Nephron progenitor cell (in vitro differentiated cells): Measurements from ENCODE around the gene MMP15.

ENCODE experiments used
- DNase-seq: peaks from one replicate; pipeline ENCODE4 v3.0.0; 2021
- H3K27ac Mint-ChIP-seq: 2 replicates; pipeline ENCODE4 v1.8.0; 2021; ENCODE audit warnings: mild to moderate bottlenecking, moderate library complexity, mixed read lengths
- H3K27me3 Mint-ChIP-seq: 2 replicates; pipeline ENCODE4 v1.8.0; 2021; ENCODE audit warnings: mild to moderate bottlenecking, low read depth, mixed read lengths; ENCODE audit not compliant: poor library complexity
- H3K36me3 Mint-ChIP-seq: 2 replicates; pipeline ENCODE4 v1.8.0; 2021; ENCODE audit warnings: low read depth, mixed read lengths
- H3K4me1 Mint-ChIP-seq: 2 replicates; pipeline ENCODE4 v1.8.0; 2021; ENCODE audit warnings: mixed read lengths
- H3K4me3 Mint-ChIP-seq: 2 replicates; pipeline ENCODE4 v1.8.0; 2021; ENCODE audit warnings: mild to moderate bottlenecking, moderate library complexity, mixed read lengths
- H3K9me3 Mint-ChIP-seq: 2 replicates; pipeline ENCODE4 v1.8.0; 2021; ENCODE audit warnings: mild to moderate bottlenecking, moderate library complexity, mixed read lengths
- TF ChIP-seq, protein P1 (sequence below): fragments of 200-600 bp; sonication (generic); IDR thresholded peaks from 2 replicates; pipeline ENCODE4 v1.5.0; 2021; ENCODE audit warnings: antibody characterized with exemption

MMP15 gene

DNA sequence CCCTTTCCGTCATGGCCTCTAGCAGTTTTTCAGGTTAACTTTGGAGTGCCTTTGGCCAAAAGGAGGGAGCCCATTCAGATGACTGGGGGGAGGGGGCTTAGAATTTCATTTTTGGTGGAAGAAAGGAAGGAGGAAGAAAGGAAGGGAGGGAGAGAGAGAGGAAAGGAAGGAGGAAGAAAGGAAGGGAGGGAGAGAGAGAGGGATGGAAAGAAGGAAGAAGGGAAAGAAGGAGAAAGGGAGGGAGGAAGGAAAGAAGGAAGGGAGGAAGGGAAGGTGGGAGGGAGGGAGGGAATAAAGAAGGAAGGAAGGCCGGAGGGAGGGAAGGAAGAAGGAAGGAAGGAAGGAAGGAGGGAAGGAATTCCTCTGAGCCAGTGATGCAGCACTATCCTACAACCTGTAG lies 25.7 kb downstream of the MMP15 start:
- H3K27me3 Mint-ChIP-seq, result no peaks in the 10 kb centered on the region
- H3K27ac Mint-ChIP-seq, result no peak overlapping the region
- DNase-seq, result no peak
- H3K9me3 Mint-ChIP-seq, result no peaks in the 10 kb centered on the region
- TF ChIP-seq, protein P1, sequence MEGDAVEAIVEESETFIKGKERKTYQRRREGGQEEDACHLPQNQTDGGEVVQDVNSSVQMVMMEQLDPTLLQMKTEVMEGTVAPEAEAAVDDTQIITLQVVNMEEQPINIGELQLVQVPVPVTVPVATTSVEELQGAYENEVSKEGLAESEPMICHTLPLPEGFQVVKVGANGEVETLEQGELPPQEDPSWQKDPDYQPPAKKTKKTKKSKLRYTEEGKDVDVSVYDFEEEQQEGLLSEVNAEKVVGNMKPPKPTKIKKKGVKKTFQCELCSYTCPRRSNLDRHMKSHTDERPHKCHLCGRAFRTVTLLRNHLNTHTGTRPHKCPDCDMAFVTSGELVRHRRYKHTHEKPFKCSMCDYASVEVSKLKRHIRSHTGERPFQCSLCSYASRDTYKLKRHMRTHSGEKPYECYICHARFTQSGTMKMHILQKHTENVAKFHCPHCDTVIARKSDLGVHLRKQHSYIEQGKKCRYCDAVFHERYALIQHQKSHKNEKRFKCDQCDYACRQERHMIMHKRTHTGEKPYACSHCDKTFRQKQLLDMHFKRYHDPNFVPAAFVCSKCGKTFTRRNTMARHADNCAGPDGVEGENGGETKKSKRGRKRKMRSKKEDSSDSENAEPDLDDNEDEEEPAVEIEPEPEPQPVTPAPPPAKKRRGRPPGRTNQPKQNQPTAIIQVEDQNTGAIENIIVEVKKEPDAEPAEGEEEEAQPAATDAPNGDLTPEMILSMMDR, result no peak
- H3K4me1 Mint-ChIP-seq, result peaks cover 46% of the 10 kb centered on the region
- H3K4me3 Mint-ChIP-seq, result no peak overlapping the region
- H3K36me3 Mint-ChIP-seq, result no peaks in the 10 kb centered on the region

DNA sequence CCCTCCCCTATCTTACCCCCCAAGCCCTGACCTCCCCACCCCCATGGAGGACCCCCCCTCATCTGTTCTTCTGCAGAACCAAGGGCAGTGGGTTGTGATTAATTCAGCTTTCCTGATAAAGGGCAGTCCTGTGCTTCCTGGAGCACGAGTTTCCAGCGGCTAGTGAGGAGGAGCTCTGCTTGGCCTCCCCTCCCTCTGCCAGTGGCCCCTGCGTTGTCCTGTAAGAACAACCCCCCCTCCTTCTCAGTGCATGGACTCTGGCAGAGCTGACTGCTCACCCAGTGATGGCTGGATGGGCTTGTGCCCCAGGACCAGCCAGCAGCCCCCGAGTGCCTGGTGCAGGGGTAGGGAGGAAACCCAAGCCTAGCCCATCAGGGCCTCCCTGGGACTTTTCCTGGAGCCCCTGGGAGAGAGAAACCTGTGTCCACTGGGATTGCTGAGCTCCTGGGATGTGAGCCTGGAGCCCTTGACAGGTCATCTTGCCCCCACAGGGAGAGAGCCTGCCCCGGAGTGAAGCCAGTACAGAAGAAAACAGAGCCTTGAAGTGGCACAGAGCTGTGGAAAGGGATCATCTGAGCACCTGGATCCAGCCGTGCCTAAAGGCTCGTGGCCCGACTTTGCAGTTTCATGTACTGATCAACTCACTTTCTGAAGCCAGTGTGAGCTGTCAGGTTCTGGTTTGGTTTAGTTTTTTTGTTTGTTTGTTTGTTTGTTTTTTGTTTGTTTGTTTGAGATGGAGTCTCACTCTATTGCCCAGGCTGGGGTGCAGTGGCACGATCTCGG lies 26.5 kb downstream of the MMP15 start:
- H3K4me1 Mint-ChIP-seq, result peaks cover 42% of the 10 kb centered on the region
- TF ChIP-seq, protein P1, result no peak
- H3K4me3 Mint-ChIP-seq, result no peak overlapping the region
- H3K27ac Mint-ChIP-seq, result no peak overlapping the region
- no peaks in the 10 kb centered on the region for H3K27me3 Mint-ChIP-seq
- DNase-seq, result no peak
- H3K9me3 Mint-ChIP-seq, result no peaks in the 10 kb centered on the region
- H3K36me3 Mint-ChIP-seq, result no peaks in the 10 kb centered on the region

DNA sequence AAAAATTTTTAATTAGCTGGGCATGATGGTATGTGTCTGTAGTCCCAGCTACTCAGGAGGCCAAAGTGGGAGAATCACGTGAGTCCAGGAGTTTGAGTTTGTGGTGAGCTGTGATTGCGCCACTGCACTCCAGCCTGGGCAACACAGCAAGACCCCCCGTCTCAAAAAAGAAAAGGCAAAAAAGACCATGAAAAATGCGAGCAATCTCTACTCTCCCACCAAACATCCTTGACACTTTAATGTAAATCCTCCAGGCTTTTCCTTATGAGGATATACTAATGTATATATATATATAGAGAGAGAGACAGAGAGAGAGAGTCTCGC lies 28.1 kb downstream of the MMP15 start:
- TF ChIP-seq, protein P1, result no peak
- no peak for DNase-seq
- H3K27ac Mint-ChIP-seq, result no peak overlapping the region
- peaks cover 3% of the 10 kb centered on the region for H3K27me3 Mint-ChIP-seq
- H3K4me3 Mint-ChIP-seq, result no peak overlapping the region
- H3K4me1 Mint-ChIP-seq, result peaks cover 25% of the 10 kb centered on the region
- no peaks in the 10 kb centered on the region for H3K9me3 Mint-ChIP-seq
- no peaks in the 10 kb centered on the region for H3K36me3 Mint-ChIP-seq

DNA sequence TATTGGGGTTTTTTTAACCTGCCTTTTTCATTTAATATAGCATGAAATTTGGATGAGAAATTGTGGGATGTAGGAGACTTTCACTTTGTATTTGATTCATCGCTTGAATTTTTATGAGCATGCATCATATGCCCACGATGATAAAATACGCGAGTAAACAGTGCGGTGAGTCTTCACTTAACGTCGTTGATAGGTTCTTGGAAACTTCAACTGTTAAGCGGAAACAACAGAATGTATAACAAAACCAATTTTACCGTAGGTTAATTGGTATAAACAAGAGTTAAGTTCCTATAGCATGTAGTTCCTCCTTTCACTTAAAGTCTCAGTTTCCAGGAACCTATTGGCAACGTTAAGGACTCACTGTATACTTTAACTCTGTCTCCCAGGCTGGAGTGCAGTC lies 28.7 kb downstream of the MMP15 start:
- Mint-ChIP-seq H3K4me3 (no peak overlapping the region), H3K27me3 (peaks cover 3% of the 10 kb centered on the region), H3K4me1 (peaks cover 20% of the 10 kb centered on the region), H3K9me3 (no peaks in the 10 kb centered on the region), H3K27ac (no peak overlapping the region), H3K36me3 (no peaks in the 10 kb centered on the region)
- TF ChIP-seq, protein P1, result no peak
- DNase-seq, result no peak

DNA sequence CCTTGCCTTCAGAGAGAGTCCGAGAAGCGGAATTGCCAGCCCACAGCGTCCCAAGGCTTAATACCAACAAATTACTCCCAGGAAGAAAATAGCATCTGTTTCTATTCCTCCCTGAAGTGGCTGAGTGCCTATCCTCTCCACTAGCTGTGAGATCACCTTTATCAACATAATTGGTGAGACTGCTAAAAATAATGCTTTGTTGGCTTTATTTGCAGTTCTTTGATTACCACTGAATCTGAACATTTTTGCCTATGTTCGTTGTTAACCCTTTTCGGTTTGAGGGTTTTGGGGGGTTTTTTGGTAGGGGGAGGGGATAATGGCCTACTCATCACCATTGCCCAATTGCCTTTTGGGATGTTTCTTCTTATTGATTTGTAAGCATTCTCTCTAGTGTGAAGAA lies 31.0 kb downstream of the MMP15 start:
- H3K4me1 Mint-ChIP-seq, result peaks cover 4% of the 10 kb centered on the region
- TF ChIP-seq, protein P1, result no peak
- no peak overlapping the region for H3K27ac Mint-ChIP-seq
- DNase-seq, result no peak
- no peak overlapping the region for H3K4me3 Mint-ChIP-seq
- peaks cover 6% of the 10 kb centered on the region for H3K27me3 Mint-ChIP-seq
- H3K9me3 Mint-ChIP-seq, result no peaks in the 10 kb centered on the region
- H3K36me3 Mint-ChIP-seq, result no peaks in the 10 kb centered on the region

DNA sequence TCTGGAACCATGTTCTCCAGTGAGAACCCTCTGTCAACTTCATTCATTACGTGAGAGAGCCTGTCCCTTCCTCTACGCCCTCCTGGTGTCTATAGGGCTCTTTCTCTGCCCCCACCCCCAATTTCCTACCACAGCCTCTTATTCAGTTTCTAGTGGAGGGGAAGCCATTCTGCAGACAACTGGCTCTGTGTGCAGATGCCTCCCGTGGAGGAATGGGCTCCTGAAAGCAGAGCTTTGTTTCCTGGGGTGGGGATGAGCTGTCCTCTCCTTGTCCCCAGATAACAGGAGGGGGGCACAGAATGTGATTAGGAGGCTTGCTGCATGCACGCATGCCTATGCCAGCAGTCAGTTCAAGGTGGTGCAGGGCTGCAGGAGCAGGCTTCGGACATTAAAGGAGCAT lies 31.6 kb downstream of the MMP15 start:
- H3K4me1 Mint-ChIP-seq, result peaks cover 4% of the 10 kb centered on the region
- no peak for DNase-seq
- H3K36me3 Mint-ChIP-seq, result no peaks in the 10 kb centered on the region
- no peak overlapping the region for H3K27ac Mint-ChIP-seq
- H3K27me3 Mint-ChIP-seq, result peaks cover 6% of the 10 kb centered on the region
- no peaks in the 10 kb centered on the region for H3K9me3 Mint-ChIP-seq
- TF ChIP-seq, protein P1, result no peak
- H3K4me3 Mint-ChIP-seq, result no peak overlapping the region
